Osteoblast (primary cell): ENCODE results near the gene UGT2A1. TPM values are rescaled to one million over a fixed set of nuclear protein-coding genes. Genes with fewer than 3 reads are reported as not detected.

Experiments
- DNase-seq: peaks from one replicate; pipeline ENCODE4 v3.0.0; 2011; ENCODE audit warnings: low spot score, mixed read lengths; ENCODE audit not compliant: insufficient read length; ENCODE audit errors: missing footprints
- H2AFZ ChIP-seq: 2 replicates; pipeline ENCODE4 v1.6.0; 2011; ENCODE audit warnings: mild to moderate bottlenecking, low read length
- H3K27ac ChIP-seq: 2 replicates; pipeline ENCODE4 v1.5.1; 2011; ENCODE audit warnings: mild to moderate bottlenecking, low read depth, low read length, moderate library complexity
- H3K27me3 ChIP-seq: 2 replicates; pipeline ENCODE4 v1.6.0; 2012; ENCODE audit warnings: mild to moderate bottlenecking, control low read depth, inconsistent platforms, low read length, moderate library complexity; ENCODE audit not compliant: insufficient read depth
- H3K36me3 ChIP-seq: 2 replicates; pipeline ENCODE4 v1.5.1; 2011; ENCODE audit warnings: mild to moderate bottlenecking, low read length, control low read depth, moderate library complexity; ENCODE audit not compliant: insufficient read depth
- H3K4me1 ChIP-seq: 2 replicates; pipeline ENCODE4 v1.5.1; 2011; ENCODE audit warnings: mild to moderate bottlenecking, low read length, control low read depth, moderate library complexity; ENCODE audit not compliant: insufficient read depth
- H3K4me2 ChIP-seq: 2 replicates; pipeline ENCODE4 v1.6.0; 2011; ENCODE audit warnings: mild to moderate bottlenecking, low read length; ENCODE audit not compliant: insufficient read depth
- H3K4me3 ChIP-seq: fragments of 200-600 bp; sonication (generic); 3 replicates; pipeline ENCODE4 v1.5.1; 2012; ENCODE audit warnings: mild to moderate bottlenecking, low read length, inconsistent platforms; ENCODE audit not compliant: insufficient read depth
- H3K79me2 ChIP-seq: 2 replicates; pipeline ENCODE4 v1.6.0; 2012; ENCODE audit warnings: mild to moderate bottlenecking, low read length, control low read depth, inconsistent platforms; ENCODE audit not compliant: insufficient read depth
- H3K9me3 ChIP-seq: 2 replicates; pipeline ENCODE4 v1.5.1; 2011; ENCODE audit warnings: low read depth, low read length, control low read depth
- H4K20me1 ChIP-seq: 2 replicates; pipeline ENCODE4 v1.6.0; 2012; ENCODE audit warnings: mild to moderate bottlenecking, low read length, control low read depth; ENCODE audit not compliant: insufficient read depth
- total RNA-seq: library from RNA; depleted of rRNA; stranded (reverse); fragments of >200 nt; gene quantifications from 2 replicates; pipeline ENCODE4 v1.2.3, GENCODE V29; 2012
- TF ChIP-seq, protein P1 (sequence below): IDR thresholded peaks from 2 replicates; pipeline ENCODE4 v1.5.1; 2011; ENCODE audit warnings: mild to moderate bottlenecking, low read depth, low read length, moderate library complexity; ENCODE audit errors: extremely low read depth

UGT2A1 gene
- total RNA-seq, 1 donor = not detected

DNA sequence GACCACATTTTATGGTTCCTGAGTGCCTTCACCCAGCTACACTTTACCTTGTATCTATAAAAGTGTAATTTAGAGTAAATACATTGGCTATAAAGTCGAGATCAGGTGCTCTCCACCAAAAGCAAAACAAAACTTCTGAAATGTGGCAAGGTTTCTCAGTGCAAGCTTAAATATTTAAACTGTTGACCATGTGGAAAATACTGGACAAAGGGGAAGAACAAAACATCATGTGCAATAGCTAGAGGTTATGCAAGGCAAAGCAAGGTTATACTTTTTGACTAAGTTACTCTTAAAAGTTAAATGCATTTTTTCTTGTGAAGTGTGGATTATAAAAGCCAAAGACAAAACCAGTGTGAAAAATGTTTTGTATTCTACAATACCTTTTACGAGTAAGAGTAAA is 69.5 kb downstream of the UGT2A1 start:
- no peak for DNase-seq

DNA sequence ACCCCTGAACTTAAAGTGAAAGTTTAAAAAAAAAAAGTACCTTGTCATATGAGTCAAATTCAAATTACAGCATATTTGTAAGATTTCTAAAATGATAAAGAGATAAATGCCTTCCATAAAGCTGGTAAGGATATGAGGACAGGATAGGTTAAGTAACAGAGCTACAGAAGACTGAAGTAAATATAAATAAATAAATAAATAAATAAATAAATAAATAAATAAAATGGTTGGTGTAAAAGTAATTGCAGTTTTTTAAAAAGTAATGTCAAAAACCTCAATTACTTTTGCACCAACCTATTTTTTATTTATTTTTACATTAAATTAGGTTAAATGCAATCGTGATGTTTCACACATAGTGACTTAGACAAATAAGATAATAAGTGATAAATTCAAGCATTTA is 75.8 kb downstream of the UGT2A1 start:
- no peaks in the 10 kb centered on the region for H3K79me2 ChIP-seq
- no peaks in the 10 kb centered on the region for H4K20me1 ChIP-seq
- no peaks in the 10 kb centered on the region for H3K36me3 ChIP-seq
- H3K9me3 ChIP-seq = no peaks in the 10 kb centered on the region
- DNase-seq = no peak
- no peak overlapping the region for H3K27ac ChIP-seq
- H3K27me3 ChIP-seq = no peaks in the 10 kb centered on the region
- H3K4me1 ChIP-seq = no peaks in the 10 kb centered on the region
- TF ChIP-seq, protein P1, sequence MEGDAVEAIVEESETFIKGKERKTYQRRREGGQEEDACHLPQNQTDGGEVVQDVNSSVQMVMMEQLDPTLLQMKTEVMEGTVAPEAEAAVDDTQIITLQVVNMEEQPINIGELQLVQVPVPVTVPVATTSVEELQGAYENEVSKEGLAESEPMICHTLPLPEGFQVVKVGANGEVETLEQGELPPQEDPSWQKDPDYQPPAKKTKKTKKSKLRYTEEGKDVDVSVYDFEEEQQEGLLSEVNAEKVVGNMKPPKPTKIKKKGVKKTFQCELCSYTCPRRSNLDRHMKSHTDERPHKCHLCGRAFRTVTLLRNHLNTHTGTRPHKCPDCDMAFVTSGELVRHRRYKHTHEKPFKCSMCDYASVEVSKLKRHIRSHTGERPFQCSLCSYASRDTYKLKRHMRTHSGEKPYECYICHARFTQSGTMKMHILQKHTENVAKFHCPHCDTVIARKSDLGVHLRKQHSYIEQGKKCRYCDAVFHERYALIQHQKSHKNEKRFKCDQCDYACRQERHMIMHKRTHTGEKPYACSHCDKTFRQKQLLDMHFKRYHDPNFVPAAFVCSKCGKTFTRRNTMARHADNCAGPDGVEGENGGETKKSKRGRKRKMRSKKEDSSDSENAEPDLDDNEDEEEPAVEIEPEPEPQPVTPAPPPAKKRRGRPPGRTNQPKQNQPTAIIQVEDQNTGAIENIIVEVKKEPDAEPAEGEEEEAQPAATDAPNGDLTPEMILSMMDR = no peak
- no peak overlapping the region for H3K4me2 ChIP-seq
- no peak overlapping the region for H3K4me3 ChIP-seq
- no peak overlapping the region for H2AFZ ChIP-seq

More for the DNA sequence above, 69.5 kb downstream of the UGT2A1 start:
- Histone ChIP-seq H4K20me1 (no peaks in the 10 kb centered on the region), H2AFZ (no peak overlapping the region), H3K4me2 (no peak overlapping the region), H3K36me3 (no peaks in the 10 kb centered on the region), H3K27ac (no peak overlapping the region), H3K79me2 (no peaks in the 10 kb centered on the region), H3K27me3 (no peaks in the 10 kb centered on the region), H3K4me3 (no peak overlapping the region), H3K9me3 (no peaks in the 10 kb centered on the region), H3K4me1 (no peaks in the 10 kb centered on the region)
- TF ChIP-seq, protein P1 = no peak

DNA sequence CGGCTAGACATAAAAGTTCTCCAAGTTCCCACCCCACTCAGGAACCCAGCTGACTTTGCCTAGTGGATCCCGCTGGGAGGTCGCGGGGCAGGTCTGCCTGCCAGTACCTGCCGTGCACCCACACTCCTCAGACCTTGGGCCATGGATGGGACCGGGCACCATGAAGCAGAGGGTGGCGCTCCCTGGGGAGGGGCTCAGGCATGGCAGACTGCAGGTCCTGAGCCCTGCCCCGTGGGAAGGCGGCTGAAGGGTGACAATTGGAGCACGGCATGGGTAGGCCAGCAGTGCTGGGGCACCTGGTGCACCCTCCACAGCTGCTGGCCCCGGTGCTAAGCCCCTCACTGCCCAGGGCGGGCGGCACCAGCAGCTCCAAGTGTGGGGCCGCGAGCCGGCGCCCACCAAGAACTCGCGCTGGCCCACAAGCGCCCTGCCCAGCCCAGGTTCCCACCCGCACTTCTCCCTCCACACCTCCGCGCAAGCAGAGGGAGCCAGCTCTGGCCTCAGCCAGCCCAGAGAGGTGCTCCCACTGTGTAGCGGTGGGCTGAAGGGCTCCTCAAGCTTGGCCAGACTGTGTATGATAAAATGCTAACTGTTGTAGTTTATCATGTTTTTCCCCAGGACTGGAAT is 76.7 kb downstream of the UGT2A1 start:
- Histone ChIP-seq H3K9me3 (no peaks in the 10 kb centered on the region), H3K36me3 (no peaks in the 10 kb centered on the region), H3K4me3 (no peak overlapping the region), H3K27me3 (no peaks in the 10 kb centered on the region), H3K27ac (no peak overlapping the region), H3K4me2 (no peak overlapping the region), H3K79me2 (no peaks in the 10 kb centered on the region), H4K20me1 (no peaks in the 10 kb centered on the region), H3K4me1 (no peaks in the 10 kb centered on the region), H2AFZ (no peak overlapping the region)
- TF ChIP-seq, protein P1 = no peak
- DNase-seq = no peak

DNA sequence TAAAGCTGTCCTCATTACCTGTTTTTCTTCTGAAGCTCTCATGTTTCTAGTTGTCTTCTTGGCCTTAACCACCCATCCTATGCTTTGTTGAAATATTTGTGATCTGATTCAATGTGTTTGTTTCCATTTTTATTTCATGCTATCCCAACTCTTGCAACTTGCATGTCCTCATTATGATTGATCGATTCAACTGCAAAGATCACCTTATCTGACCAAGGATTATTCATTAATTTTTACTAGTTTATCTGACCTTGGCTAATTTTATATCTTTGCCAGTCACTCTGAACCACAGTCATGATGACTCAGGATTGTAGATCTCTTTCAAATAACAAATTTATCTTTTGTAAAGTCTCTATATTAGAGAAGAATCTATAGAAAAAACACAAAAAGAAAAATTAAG is 84.3 kb downstream of the UGT2A1 start:
- H3K9me3 ChIP-seq = no peaks in the 10 kb centered on the region
- no peak overlapping the region for H3K4me3 ChIP-seq
- H3K79me2 ChIP-seq = no peaks in the 10 kb centered on the region
- no peaks in the 10 kb centered on the region for H3K27me3 ChIP-seq
- TF ChIP-seq, protein P1 = no peak
- no peaks in the 10 kb centered on the region for H3K36me3 ChIP-seq
- no peak overlapping the region for H2AFZ ChIP-seq
- DNase-seq = no peak
- no peaks in the 10 kb centered on the region for H3K4me1 ChIP-seq
- no peak overlapping the region for H3K4me2 ChIP-seq
- H3K27ac ChIP-seq = no peak overlapping the region
- no peaks in the 10 kb centered on the region for H4K20me1 ChIP-seq
